ENCODE results near the gene PFDN6.

GRCh38 chr6:33313105-33313708 lies 23.8 kb downstream of the PFDN6 start:
- TF ChIP-seq MAX (IDR thresholded peaks at IDR 0.05) (no peak), REST (IDR thresholded peaks at IDR 0.05; ENCODE audit: low read depth) (no peak), FOXM1 (IDR thresholded peaks at IDR 0.05; ENCODE audit: borderline replicate concordance, low read depth) (no peak), ZBTB7A (IDR thresholded peaks at IDR 0.05; ENCODE audit: low read depth) (peak; percentile 34; the same call in 1 of the 2 replicates), YY1 (IDR thresholded peaks at IDR 0.05; ENCODE audit: low read depth) (no peak), TAF1 (IDR thresholded peaks at IDR 0.05; ENCODE audit: low read depth) (no peak), TEAD4 (IDR thresholded peaks at IDR 0.05) (no peak), TCF12 (IDR thresholded peaks at IDR 0.05; ENCODE audit: low read depth) (no peak), EP300 (IDR thresholded peaks at IDR 0.05; ENCODE audit: borderline replicate concordance) (no peak), CREB1 (IDR thresholded peaks at IDR 0.05; ENCODE audit: low read depth) (no peak), RAD21 (IDR thresholded peaks at IDR 0.05; ENCODE audit: low read depth) (no peak), USF1 (IDR thresholded peaks at IDR 0.05) (no peak), EGR1 (IDR thresholded peaks at IDR 0.05) (no peak), CEBPB (IDR thresholded peaks at IDR 0.05) (no peak)

Measured in Ishikawa (cell line).